ENCODE results near the gene FGF3.

Gene FGF3

GRCh38 chr11:69822676-69823494 lies 3.7 kb upstream of the FGF3 start:
- DNase-seq, result no peak

GRCh38 chr11:69821511-69822040 lies 2.4 kb upstream of the FGF3 start:
- DNase-seq, result no peak

GRCh38 chr11:69820441-69820840 lies 1.2 kb upstream of the FGF3 start:
- no peak for DNase-seq

GRCh38 chr11:69819541-69820070 lies 390 bp upstream of the FGF3 start:
- no peak for DNase-seq

- no peak for DNase-seq
Observed at GRCh38 chr11:69818231-69818602, 999 bp downstream of the FGF3 start.

GRCh38 chr11:69817265-69818230 lies 1.7 kb downstream of the FGF3 start:
- DNase-seq, result no peak

GRCh38 chr11:69816671-69817070 lies 2.5 kb downstream of the FGF3 start:
- no peak for DNase-seq

GRCh38 chr11:69815973-69816372 lies 3.2 kb downstream of the FGF3 start:
- no peak for DNase-seq

GRCh38 chr11:69814902-69815301 lies 4.3 kb downstream of the FGF3 start:
- no peak for DNase-seq

- DNase-seq, result no peak
Observed at GRCh38 chr11:69814411-69814810, 4.8 kb downstream of the FGF3 start.

- DNase-seq, result no peak
Observed at GRCh38 chr11:69813839-69814238, 5.4 kb downstream of the FGF3 start.

- DNase-seq, result no peak
Observed at GRCh38 chr11:69812946-69813345, 6.3 kb downstream of the FGF3 start.

- no peak for DNase-seq
Observed at GRCh38 chr11:69812256-69812655, 7.0 kb downstream of the FGF3 start.

- DNase-seq, result no peak
Observed at GRCh38 chr11:69811431-69811830, 7.8 kb downstream of the FGF3 start.

- DNase-seq, result no peak
Observed at GRCh38 chr11:69810289-69811118, 8.7 kb downstream of the FGF3 start.

GRCh38 chr11:69808667-69809086 lies 10.5 kb downstream of the FGF3 start:
- DNase-seq, result no peak

GRCh38 chr11:69807106-69807815 lies 12.0 kb downstream of the FGF3 start:
- DNase-seq, result no peak

- no peak for DNase-seq
Observed at GRCh38 chr11:69804769-69805508, 14.3 kb downstream of the FGF3 start.

- no peak for DNase-seq
Observed at GRCh38 chr11:69803604-69804218, 15.5 kb downstream of the FGF3 start.

GRCh38 chr11:69803022-69803421 lies 16.2 kb downstream of the FGF3 start:
- no peak for DNase-seq

GRCh38 chr11:69802590-69802989 lies 16.6 kb downstream of the FGF3 start:
- no peak for DNase-seq
